ENCODE results near the gene MUC5B.
"Not testable (repeated sequence)": the region's sequence is repeated elsewhere in the genome, so short reads cannot be mapped to it uniquely, and the experiment has no call there.

GRCh38 chr11:1247026-1247425 is 24.2 kb downstream of the MUC5B start:
- TF ChIP-seq CTCF (IDR thresholded peaks at IDR 0.05); ZFX (IDR thresholded peaks at IDR 0.05; ENCODE audit: borderline replicate concordance): not testable (repeated sequence)
